ENCODE results near the gene ANXA1.
A peak's percentile ranks its signal among the peaks of the same experiment; 100 is the strongest.

Gene ANXA1

GRCh38 chr9:73131461-73131860 lies 20.2 kb upstream of the ANXA1 start:
- peak overlapping the region; percentile 61 for H3K4me3 ChIP-seq (ENCODE audit: low read depth, low read length)
- TF ChIP-seq, protein P1, sequence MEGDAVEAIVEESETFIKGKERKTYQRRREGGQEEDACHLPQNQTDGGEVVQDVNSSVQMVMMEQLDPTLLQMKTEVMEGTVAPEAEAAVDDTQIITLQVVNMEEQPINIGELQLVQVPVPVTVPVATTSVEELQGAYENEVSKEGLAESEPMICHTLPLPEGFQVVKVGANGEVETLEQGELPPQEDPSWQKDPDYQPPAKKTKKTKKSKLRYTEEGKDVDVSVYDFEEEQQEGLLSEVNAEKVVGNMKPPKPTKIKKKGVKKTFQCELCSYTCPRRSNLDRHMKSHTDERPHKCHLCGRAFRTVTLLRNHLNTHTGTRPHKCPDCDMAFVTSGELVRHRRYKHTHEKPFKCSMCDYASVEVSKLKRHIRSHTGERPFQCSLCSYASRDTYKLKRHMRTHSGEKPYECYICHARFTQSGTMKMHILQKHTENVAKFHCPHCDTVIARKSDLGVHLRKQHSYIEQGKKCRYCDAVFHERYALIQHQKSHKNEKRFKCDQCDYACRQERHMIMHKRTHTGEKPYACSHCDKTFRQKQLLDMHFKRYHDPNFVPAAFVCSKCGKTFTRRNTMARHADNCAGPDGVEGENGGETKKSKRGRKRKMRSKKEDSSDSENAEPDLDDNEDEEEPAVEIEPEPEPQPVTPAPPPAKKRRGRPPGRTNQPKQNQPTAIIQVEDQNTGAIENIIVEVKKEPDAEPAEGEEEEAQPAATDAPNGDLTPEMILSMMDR (IDR thresholded peaks at IDR 0.05; ENCODE audit: low read depth, low read length), result no peak

DNA sequence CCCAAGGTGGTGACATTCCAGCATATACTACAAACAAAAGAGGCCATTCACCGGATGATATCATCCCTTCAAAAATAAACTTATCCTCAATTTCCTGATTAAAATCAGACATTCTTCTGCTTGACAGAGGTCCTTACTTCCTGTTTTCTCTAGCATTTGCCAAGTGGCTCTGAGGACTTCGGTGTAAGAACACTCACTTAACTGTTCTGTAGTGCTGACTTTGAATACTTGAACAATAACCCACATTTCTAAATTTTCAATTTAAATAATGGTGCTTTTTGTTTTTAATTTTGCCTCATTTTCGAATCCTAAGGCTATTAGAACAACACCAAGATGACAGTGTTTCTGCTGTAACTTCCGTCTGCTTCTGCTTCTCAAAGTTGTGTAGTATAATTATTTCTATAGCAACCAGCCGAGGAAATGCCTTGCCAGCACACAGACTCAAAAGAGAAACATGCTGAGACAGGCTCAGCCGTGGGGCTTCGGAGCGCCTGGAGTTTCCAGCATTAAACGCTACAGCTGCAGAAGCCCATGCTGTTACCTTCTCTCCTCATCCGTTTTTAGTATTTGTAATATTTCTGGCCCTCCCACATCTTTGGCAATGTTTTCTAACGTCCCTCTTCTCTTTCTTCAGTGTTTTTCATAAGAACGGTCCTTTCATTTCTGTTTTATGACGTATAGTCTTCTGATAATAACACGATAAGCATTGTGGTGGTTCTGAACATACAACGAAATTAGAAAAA lies 19.5 kb upstream of the ANXA1 start:
- TF ChIP-seq, protein P1 (IDR thresholded peaks at IDR 0.05; ENCODE audit: low read depth, low read length), result no peak
- peak overlapping the region; percentile 61 for H3K4me3 ChIP-seq (ENCODE audit: low read depth, low read length)

DNA sequence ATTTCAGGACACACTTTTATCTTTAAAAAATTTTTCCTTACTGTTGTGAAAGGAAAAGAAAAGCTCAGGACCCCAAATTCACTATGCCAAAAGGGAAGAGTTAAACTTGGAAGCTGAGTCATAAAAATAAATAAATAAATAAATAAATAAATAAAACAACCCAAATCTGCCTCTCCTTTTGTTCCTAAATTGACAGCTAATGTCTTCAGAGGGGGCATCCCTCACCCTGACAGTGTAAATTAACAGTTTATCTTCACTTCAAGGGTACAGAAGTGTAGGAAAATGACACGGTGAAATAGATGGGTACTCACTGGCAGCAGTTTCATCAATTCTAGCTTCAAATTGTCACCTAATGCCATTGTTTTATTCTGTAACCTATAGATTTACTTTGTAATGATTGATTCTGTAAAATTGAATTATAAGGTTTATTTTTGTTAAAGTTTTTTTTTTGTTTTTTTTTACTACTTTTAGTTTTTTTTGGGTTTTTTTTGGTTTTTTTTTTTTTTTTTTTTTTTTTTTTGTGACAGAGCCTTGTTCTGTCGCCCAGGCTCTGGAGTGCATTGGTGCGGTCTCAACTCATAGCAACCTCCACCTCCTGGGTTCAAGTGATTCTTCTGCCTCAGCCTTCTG lies 18.5 kb upstream of the ANXA1 start:
- TF ChIP-seq, protein P1 (IDR thresholded peaks at IDR 0.05; ENCODE audit: low read depth, low read length), result no peak
- peak overlapping the region; percentile 61 for H3K4me3 ChIP-seq (ENCODE audit: low read depth, low read length)

DNA sequence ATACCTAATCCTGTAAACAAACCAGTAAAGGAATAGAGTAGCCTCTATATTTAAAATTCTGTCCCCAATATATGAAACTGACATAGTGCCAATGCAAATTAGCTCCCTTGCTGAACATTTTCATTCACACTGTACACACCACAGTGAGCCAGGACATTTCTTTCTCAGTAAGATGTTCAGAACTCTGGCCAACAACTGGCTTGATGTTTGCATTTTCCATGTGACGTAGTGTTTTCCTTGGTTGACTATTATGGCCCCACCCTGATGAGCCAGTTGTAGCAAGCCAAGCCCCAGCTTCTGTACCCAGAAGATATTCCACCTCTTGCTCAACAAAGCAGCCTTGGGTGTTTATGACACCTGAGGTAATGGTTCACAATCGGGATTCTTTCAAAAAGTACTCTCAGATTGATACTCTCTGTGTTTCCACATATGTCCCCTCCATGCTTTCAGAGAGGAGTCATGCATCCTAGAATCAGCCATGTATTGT lies 17.7 kb upstream of the ANXA1 start:
- no peak overlapping the region for H3K4me3 ChIP-seq (ENCODE audit: low read depth, low read length)
- TF ChIP-seq, protein P1 (IDR thresholded peaks at IDR 0.05; ENCODE audit: low read depth, low read length), result no peak

DNA sequence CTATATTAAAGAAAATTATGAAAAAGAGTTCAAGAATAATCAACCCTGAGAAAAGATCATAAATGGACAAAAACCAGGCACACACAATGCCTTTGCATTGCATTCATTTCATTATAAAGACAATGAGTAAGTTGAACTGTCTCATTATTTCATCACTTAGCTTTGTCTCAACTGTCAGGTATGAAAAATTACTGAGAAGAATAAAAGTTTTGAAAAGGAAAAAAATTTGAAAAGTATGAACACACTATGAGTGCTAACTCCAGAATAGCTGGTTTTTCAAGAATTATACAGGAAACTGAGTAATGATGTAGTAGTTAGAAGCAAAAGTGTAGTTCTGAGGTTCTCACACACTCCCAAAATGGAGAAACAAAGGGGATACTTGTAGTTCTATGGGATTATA lies 16.3 kb upstream of the ANXA1 start:
- TF ChIP-seq, protein P1 (IDR thresholded peaks at IDR 0.05; ENCODE audit: low read depth, low read length), result no peak
- H3K4me3 ChIP-seq (ENCODE audit: low read depth, low read length), result no peak overlapping the region

DNA sequence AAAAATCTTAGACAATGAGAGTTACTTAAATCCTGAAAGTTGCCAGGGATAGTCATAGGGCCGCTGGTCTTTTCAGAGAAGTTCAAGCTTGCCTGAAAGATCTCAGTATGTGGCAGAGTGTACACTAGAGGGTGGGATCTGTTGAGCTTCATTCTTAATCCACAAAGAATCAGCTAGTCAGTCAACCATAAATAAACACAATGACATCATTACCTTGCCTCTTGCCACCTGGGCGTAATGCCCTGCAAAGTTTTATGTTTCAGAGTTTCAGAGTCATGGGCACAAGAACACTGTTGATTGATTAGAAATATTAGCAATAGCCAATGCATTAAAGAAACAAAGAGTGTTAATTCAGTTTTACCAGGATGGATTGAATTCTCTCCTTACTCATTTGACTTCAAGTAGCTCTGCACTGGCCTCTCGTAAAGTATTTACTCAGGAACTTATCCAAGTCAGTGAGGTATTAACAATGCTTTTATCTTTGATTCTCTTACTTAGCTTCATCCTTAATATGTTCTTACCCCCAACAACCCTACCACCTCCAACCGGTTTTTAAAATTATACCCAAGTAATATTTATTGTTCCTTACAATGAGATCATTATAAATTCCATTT lies 14.3 kb upstream of the ANXA1 start:
- no peak overlapping the region for H3K4me3 ChIP-seq (ENCODE audit: low read depth, low read length)
- TF ChIP-seq, protein P1 (IDR thresholded peaks at IDR 0.05; ENCODE audit: low read depth, low read length), result no peak

- H3K4me3 ChIP-seq (ENCODE audit: low read depth, low read length), result no peak overlapping the region
- TF ChIP-seq, protein P1 (IDR thresholded peaks at IDR 0.05; ENCODE audit: low read depth, low read length), result no peak
Observed at GRCh38 chr9:73137914-73138313, 13.8 kb upstream of the ANXA1 start.

Data from WI38 (cell line).